Daoy (cell line): ENCODE measurements around the gene POLA2. TPM values are rescaled to one million over a fixed set of nuclear protein-coding genes. Genes with fewer than 3 reads are reported as not detected.

Experiments used
- DNase-seq: peaks from one replicate; pipeline ENCODE4 v3.0.0-alpha.2; 2015; ENCODE audit warnings: low read depth
- total RNA-seq: library from RNA; depleted of rRNA; stranded (reverse); fragments of >200 nt; shearing (Covaris generic); gene quantifications from 2 replicates; pipeline ENCODE4 v1.2.3, GENCODE V29; 2014

The POLA2 gene
- total RNA-seq, 1 experiment from 2014 or later = 26.5 TPM

DNA sequence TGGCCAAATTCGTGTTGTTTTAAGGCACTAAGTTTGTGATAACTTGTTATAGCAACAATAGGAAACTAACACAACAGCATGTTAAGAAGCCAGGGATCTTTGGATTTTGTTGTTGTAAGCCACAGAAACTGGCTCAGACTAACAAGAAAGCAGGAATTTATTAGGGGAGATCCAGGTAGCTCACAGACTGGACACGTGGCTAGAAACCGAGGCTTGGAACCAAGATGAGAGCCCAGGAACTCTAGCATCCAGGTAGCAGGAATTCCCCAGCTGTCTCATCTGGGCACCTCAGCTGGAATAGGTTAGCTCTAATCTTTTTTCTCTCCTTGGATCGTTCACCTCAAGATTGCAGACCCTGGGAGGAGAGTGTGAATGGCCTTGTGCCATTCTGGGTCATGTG, 24.9 kb downstream of the POLA2 start:
- no peak for DNase-seq

DNA sequence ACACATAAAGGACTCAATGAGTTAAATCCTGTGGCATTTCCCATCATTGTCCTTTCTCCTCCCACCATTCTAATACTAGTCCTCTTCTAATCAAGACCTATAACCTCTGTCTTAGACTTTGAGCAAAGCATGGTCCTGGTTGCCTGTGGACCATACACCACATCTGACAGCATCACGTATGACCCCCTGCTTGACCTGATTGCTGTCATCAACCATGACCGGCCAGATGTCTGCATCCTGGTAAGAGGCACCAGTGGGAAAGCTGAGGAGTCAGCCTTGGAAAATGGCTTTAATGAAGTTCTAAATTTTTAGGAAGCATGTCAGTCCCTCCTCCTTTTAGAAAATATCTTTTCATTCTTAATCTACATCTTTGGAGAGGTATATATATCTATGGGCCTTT, 25.8 kb downstream of the POLA2 start:
- no peak for DNase-seq

DNA sequence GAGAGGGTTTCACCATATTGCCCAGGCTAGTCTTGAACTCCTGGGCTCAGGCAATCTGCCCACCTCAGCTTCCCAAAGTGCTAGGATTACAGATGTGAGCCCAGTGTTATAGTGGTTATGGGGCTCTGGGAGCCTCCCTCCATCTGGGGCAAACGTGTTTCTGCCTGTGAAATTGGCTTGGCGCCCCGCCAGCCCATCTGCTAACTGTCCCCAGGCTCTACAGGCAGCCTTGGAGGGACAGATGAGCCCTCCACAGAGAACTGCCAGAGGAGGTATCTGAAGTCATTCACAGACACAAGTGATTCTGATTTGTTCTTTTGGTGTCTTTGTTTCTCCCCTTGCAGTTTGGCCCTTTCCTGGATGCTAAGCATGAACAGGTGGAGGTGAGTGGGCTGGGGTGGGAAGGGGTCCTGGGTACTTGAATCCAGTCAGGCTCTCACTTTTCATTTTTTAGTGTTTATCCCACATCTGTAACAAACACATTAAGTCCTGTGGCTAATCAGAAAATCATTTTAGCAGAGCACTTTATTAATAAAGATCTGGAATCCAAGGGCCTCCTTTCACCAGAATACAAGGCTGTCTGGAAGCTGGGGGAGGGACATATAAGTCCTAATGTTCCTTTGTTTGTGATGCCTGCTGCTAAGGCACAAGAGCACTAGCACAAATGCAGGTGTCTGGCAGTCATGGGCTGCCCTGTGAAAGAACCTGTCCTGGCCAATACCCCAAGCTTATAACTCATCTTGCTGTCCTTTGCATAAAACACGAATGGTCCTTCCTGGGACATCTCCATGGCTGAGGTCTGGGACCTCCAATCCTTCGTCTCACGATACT, 27.2 kb downstream of the POLA2 start:
- no peak for DNase-seq

- peak; percentile 74 for DNase-seq
Observed at GRCh38 chr11:65290448-65291165, 28.8 kb downstream of the POLA2 start.

- no peak for DNase-seq
Observed at GRCh38 chr11:65291613-65292012, 29.9 kb downstream of the POLA2 start.

GRCh38 chr11:65292890-65293289, 31.1 kb downstream of the POLA2 start:
- no peak for DNase-seq

DNA sequence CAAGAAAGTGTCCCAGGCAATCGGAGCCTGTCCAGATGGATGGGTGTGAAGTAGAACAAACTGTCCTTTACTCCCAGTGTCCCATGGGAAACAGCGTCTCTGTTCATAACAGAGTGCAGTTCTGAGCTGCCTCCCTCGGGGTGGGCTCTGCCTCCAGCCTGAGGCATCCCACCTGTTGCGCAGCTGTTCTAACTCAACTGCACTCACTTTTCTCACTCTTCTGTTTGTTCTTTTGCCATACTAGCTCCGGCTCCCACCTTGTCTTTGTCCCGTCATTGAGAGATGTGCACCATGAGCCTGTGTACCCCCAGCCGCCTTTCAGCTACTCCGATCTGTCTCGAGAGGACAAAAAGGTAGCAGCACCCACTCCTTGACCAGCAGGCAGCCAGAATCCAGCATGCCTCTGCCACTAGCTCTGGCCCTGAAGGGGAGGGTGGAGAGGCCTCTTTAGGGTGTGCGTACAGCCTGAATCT, 32.2 kb downstream of the POLA2 start:
- no peak for DNase-seq

GRCh38 chr11:65295001-65295400, 33.2 kb downstream of the POLA2 start:
- DNase-seq = no peak

DNA sequence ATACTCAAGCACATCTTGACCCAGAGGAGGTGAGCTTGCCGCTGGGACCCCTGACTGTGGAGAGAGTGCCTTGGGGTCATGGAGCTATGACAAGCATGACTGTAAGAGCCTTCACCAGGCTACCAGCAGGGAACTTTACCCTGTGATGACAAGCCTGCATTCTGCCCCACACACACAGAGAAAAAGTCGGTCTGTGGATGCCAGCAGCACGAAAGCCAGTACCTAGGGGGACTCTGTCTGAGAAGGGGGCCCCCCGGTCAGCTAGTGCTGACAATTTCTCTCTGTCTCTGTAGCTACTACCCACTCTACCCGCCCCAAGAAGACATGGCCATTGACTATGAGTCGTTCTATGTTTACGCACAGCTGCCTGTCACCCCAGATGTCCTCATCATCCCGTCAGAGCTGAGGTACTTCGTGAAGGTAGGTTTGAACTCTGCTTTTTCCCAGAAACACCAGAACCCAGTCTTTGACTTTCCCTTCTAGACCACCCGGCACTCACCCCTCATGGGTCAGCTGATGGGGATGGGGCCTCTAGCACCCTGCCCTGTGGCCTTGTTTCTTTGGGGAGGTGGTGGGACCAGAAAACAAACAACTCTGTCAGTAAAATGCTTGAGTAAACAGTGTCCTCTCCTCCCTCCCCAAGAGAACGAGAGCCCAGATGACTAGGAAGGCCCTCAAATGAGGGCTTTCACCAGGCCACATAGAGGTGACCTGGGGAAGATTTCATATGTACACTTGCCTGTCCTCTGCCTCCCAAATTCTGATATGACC, 34.0 kb downstream of the POLA2 start:
- no peak for DNase-seq

- DNase-seq = no peak
Observed at GRCh38 chr11:65297026-65297672, 35.4 kb downstream of the POLA2 start.

- no peak for DNase-seq
Observed at GRCh38 chr11:65298131-65298535, 36.4 kb downstream of the POLA2 start.

DNA sequence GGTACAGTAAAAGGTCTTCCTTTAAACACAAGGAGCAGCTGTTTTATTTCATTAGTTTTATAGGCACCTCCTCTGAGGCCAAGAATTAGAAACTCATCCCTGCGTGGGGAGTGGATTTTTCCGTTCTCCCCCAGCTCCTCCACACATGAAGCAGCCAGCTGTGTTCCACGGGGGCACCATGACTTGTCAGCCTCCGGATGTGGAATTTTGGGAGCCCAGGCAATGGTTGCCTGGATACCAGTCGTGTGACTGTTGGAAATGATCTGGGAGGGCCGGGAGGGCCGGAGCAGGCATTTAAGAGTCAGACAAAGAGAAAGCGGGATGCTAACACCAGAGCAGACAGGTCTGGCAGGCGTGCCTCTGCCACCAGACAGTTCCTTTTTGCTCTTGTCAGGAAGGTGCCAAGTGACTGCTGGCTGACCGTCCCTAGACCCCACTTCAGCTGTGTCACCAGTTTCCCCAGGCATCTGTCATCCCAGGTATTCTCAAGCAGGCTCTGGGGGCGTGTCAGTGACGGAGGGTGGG, 37.0 kb downstream of the POLA2 start:
- DNase-seq = no peak

GRCh38 chr11:65300621-65301275, 39.0 kb downstream of the POLA2 start:
- no peak for DNase-seq

GRCh38 chr11:65301491-65302329, 39.9 kb downstream of the POLA2 start:
- DNase-seq = no peak

- no peak for DNase-seq
Observed at GRCh38 chr11:65303555-65303954, 41.8 kb downstream of the POLA2 start.

- no peak for DNase-seq
Observed at GRCh38 chr11:65304110-65304509, 42.3 kb downstream of the POLA2 start.

DNA sequence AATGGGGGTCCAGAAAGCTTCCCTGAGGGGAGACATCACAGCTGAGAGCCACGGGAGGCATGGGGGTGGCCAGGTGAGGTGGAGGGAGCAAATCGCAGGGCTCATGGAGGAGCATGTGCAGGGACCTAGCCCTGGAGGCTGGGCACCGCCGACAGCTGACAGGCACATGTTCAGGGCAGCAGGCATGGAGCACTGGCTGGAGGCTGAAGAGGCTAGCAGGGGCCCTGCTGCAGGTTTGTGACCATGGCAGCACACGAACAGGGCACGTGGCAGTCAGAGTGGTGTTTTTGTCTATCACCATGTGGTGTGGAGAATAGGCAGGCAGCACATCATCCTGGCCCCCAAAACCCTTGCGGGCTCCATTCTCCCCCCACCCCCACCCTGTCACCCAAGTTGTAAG, 42.9 kb downstream of the POLA2 start:
- DNase-seq = no peak

DNA sequence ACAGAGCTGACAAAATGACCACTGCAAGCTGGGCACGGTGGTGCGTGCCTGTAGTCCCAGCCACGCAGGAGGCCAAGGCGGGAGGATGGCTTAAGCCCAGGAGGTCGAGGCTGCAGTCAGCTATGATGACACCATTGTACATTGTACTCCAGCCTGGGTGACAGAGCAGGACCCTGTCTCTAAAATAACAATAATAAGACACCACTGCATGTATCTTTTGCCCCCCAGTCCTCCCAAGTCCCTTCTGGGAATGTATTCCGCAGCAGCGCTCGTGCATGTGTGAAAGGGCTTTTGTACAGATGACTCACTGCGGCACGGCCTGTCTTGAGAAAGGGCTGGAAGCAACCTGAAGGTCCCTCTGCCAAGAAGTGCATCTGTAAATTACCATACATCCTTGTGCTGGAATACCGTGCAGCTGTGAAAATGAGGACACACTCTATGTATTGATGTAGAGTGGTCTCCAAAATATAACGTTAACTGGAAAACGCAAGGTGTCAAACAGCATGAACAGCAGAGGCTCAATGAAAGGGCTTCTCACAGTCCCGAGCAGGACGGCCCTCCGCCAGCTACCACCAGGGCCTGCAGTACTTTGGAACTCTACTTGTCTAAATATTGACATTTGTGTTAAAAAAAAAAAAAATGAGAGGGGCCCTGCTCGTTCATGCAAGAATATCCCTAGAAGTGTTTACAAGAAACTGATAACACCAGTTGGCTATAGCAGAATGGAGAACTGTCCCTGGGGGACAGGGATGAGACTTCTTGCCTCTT, 43.9 kb downstream of the POLA2 start:
- no peak for DNase-seq
